Measurements from ENCODE around the gene TAF11L9.
"Not testable (repeated sequence)": the region's sequence is repeated elsewhere in the genome, so short reads cannot be mapped to it uniquely, and the experiment has no call there.

Gene TAF11L9

GRCh38 chr5:17594255-17594654, at the start of gene TAF11L9:
Gene TAF11L9 (minus strand): TSS chr5:17594394.
- DNase-seq, result not testable (repeated sequence)

- no peak for DNase-seq
Measured at GRCh38 chr5:17634160-17634559, 40.0 kb upstream of the TAF11L9 start, which contains the start of gene TAF11L14. Gene TAF11L14 (plus strand): TSS chr5:17634460.

GRCh38 chr5:17631788-17632187, 37.6 kb upstream of the TAF11L9 start, which contains the start of gene TAF11L13:
Gene TAF11L13 (plus strand): TSS chr5:17632088.
- not testable (repeated sequence) for DNase-seq

- DNase-seq, result no peak
Measured at GRCh38 chr5:17625686-17626085, 31.5 kb upstream of the TAF11L9 start.

- no peak for DNase-seq
Measured at GRCh38 chr5:17620627-17621026, 26.4 kb upstream of the TAF11L9 start.

GRCh38 chr5:17619354-17619753, 25.2 kb upstream of the TAF11L9 start:
- DNase-seq, result no peak

- no peak for DNase-seq
Measured at GRCh38 chr5:17614872-17615605, 20.8 kb upstream of the TAF11L9 start.

- DNase-seq, result not testable (repeated sequence)
Measured at GRCh38 chr5:17610092-17610491, 15.9 kb upstream of the TAF11L9 start, which contains the start of gene TAF11L12. Gene TAF11L12 (plus strand): TSS chr5:17610392.

GRCh38 chr5:17607461-17607860, 13.3 kb upstream of the TAF11L9 start:
- DNase-seq, result not testable (repeated sequence)

GRCh38 chr5:17604951-17605350, 10.8 kb upstream of the TAF11L9 start:
- no peak for DNase-seq

GRCh38 chr5:17603880-17604279, 9.7 kb upstream of the TAF11L9 start, which contains the start of gene TAF11L11:
Gene TAF11L11 (plus strand): TSS chr5:17604183.
- DNase-seq, result not testable (repeated sequence)

GRCh38 chr5:17597728-17598127, 3.5 kb upstream of the TAF11L9 start, which contains the start of gene TAF11L10:
Gene TAF11L10 (minus strand): TSS chr5:17597828.
- not testable (repeated sequence) for DNase-seq

GRCh38 chr5:17590860-17591259, 3.3 kb downstream of the TAF11L9 start, which contains the start of gene TAF11L8:
Gene TAF11L8 (minus strand): TSS chr5:17590960.
- DNase-seq, result not testable (repeated sequence)

- not testable (repeated sequence) for DNase-seq
Measured at GRCh38 chr5:17585658-17586057, 8.5 kb downstream of the TAF11L9 start, which contains the start of gene TAF11L7. Gene TAF11L7 (minus strand): TSS chr5:17585758.
